ENCODE data around the gene SNX25.

Gene SNX25

DNA sequence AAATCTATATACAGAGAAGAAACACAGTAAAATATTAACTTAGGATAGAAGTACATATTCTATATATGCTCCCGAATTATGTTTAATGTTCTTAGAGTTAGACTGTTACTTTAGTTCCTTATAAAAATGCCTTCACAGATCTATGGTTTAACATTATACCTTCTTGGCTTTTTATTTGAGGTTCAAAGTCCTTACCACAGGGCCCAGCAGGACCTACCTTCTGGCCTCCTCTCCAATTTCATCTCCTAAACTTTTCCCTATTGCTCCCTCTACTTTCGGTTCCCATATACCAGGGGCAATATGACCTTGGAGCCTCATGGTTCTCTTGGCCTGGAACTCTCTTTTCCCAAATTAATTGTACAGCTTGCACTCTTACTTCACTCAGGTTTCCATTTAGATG is 199.0 kb downstream of the SNX25 start:
- H3K36me3 ChIP-seq (ENCODE audit: control insufficient read depth, low read length) = peaks cover 34% of the 10 kb centered on the region
- H3K9me2 ChIP-seq (replicated peaks; ENCODE audit: control insufficient read depth, low read length) = no peaks in the 10 kb centered on the region
- H3K4me3 ChIP-seq (ENCODE audit: low read length) = no peak overlapping the region
- H3K27ac ChIP-seq (ENCODE audit: low read depth, low read length) = no peak overlapping the region
- H3K27me3 ChIP-seq (ENCODE audit: control insufficient read depth, low read length) = no peaks in the 10 kb centered on the region
- H3K79me2 ChIP-seq (ENCODE audit: control insufficient read depth, low read length) = no peaks in the 10 kb centered on the region
- TF ChIP-seq, protein P1, sequence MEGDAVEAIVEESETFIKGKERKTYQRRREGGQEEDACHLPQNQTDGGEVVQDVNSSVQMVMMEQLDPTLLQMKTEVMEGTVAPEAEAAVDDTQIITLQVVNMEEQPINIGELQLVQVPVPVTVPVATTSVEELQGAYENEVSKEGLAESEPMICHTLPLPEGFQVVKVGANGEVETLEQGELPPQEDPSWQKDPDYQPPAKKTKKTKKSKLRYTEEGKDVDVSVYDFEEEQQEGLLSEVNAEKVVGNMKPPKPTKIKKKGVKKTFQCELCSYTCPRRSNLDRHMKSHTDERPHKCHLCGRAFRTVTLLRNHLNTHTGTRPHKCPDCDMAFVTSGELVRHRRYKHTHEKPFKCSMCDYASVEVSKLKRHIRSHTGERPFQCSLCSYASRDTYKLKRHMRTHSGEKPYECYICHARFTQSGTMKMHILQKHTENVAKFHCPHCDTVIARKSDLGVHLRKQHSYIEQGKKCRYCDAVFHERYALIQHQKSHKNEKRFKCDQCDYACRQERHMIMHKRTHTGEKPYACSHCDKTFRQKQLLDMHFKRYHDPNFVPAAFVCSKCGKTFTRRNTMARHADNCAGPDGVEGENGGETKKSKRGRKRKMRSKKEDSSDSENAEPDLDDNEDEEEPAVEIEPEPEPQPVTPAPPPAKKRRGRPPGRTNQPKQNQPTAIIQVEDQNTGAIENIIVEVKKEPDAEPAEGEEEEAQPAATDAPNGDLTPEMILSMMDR (IDR thresholded peaks at IDR 0.05; ENCODE audit: low read depth, low read length, poor library complexity, severe bottlenecking) = no peak
- TF ChIP-seq EZH2phosphoT487 (IDR thresholded peaks at IDR 0.05; ENCODE audit: borderline replicate concordance, low read length) = no peak
- no peak overlapping the region for H3K4me2 ChIP-seq (ENCODE audit: low read length)
- no peaks in the 10 kb centered on the region for H3K9me3 ChIP-seq (ENCODE audit: control insufficient read depth, insufficient read depth, low read length)
- no peaks in the 10 kb centered on the region for H4K20me1 ChIP-seq (ENCODE audit: control insufficient read depth, insufficient read depth, low read depth, low read length)
- H3K4me1 ChIP-seq (ENCODE audit: control insufficient read depth, low read length) = peaks cover 10% of the 10 kb centered on the region
- H3F3A ChIP-seq (ENCODE audit: control insufficient read depth, insufficient read depth) = no peaks in the 10 kb centered on the region

- Histone ChIP-seq H3K4me2 (ENCODE audit: low read length) (no peak overlapping the region), H3K4me3 (ENCODE audit: low read length) (no peak overlapping the region), H4K20me1 (ENCODE audit: control insufficient read depth, insufficient read depth, low read depth, low read length) (no peaks in the 10 kb centered on the region), H3K9me3 (ENCODE audit: control insufficient read depth, insufficient read depth, low read length) (no peaks in the 10 kb centered on the region), H3K9me2 (replicated peaks; ENCODE audit: control insufficient read depth, low read length) (no peaks in the 10 kb centered on the region), H3K27ac (ENCODE audit: low read depth, low read length) (no peak overlapping the region), H3F3A (ENCODE audit: control insufficient read depth, insufficient read depth) (no peaks in the 10 kb centered on the region), H3K79me2 (ENCODE audit: control insufficient read depth, low read length) (no peaks in the 10 kb centered on the region), H3K27me3 (ENCODE audit: control insufficient read depth, low read length) (no peaks in the 10 kb centered on the region), H3K36me3 (ENCODE audit: control insufficient read depth, low read length) (peaks cover 36% of the 10 kb centered on the region), H3K4me1 (ENCODE audit: control insufficient read depth, low read length) (no peaks in the 10 kb centered on the region)
- TF ChIP-seq, protein P1 (IDR thresholded peaks at IDR 0.05; ENCODE audit: low read depth, low read length, poor library complexity, severe bottlenecking) = no peak
- TF ChIP-seq EZH2phosphoT487 (IDR thresholded peaks at IDR 0.05; ENCODE audit: borderline replicate concordance, low read length) = no peak
These were observed 202.5 kb downstream of the SNX25 start for GRCh38 chr4:185411849-185412248.

DNA sequence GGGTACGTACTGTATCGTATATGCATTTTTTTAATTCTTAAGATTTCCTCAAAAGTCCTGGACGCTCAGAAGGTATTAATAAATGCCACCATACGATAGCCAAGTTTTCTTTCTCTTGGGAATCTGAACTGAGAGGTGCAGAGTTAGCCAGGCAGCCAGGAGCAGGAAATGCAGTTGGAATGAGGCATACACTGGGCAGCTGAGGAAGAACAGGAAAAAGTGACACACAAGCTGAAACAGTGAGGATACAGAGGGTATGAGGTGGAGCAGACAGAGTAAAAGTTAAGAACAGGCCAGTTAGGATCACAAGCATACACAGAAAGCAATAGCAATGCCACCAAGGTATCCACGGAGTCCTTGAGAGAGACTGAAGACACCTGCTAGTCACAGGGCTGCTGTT is 203.0 kb downstream of the SNX25 start:
- Histone ChIP-seq H3K36me3 (ENCODE audit: control insufficient read depth, low read length) (peaks cover 39% of the 10 kb centered on the region), H3K4me2 (ENCODE audit: low read length) (no peak overlapping the region), H3K4me1 (ENCODE audit: control insufficient read depth, low read length) (no peaks in the 10 kb centered on the region), H3K9me3 (ENCODE audit: control insufficient read depth, insufficient read depth, low read length) (no peaks in the 10 kb centered on the region), H3K27me3 (ENCODE audit: control insufficient read depth, low read length) (no peaks in the 10 kb centered on the region), H3K27ac (ENCODE audit: low read depth, low read length) (no peak overlapping the region), H3K9me2 (replicated peaks; ENCODE audit: control insufficient read depth, low read length) (no peaks in the 10 kb centered on the region), H3K79me2 (ENCODE audit: control insufficient read depth, low read length) (no peaks in the 10 kb centered on the region), H3F3A (ENCODE audit: control insufficient read depth, insufficient read depth) (no peaks in the 10 kb centered on the region), H3K4me3 (ENCODE audit: low read length) (no peak overlapping the region), H4K20me1 (ENCODE audit: control insufficient read depth, insufficient read depth, low read depth, low read length) (no peaks in the 10 kb centered on the region)
- TF ChIP-seq EZH2phosphoT487 (IDR thresholded peaks at IDR 0.05; ENCODE audit: borderline replicate concordance, low read length) = no peak
- TF ChIP-seq, protein P1 (IDR thresholded peaks at IDR 0.05; ENCODE audit: low read depth, low read length, poor library complexity, severe bottlenecking) = no peak
